ENCODE data around the gene POLG2. TPM values are rescaled to one million over a fixed set of nuclear protein-coding genes. Genes with fewer than 3 reads are reported as not detected.

POLG2 gene
- 15.4 and 22.9 TPM in 2 replicates for total RNA-seq (ENCODE audit: low replicate concordance)
- long read RNA-seq, transcript POLG2-201 (8 exons, 1,564 nt): major isoform, 17 of 22 reads
- long read RNA-seq, partial matches to known transcripts: 2 of 22 reads
- long read RNA-seq, other reads (novel, unspliced or antisense): 3 of 22 reads

DNA sequence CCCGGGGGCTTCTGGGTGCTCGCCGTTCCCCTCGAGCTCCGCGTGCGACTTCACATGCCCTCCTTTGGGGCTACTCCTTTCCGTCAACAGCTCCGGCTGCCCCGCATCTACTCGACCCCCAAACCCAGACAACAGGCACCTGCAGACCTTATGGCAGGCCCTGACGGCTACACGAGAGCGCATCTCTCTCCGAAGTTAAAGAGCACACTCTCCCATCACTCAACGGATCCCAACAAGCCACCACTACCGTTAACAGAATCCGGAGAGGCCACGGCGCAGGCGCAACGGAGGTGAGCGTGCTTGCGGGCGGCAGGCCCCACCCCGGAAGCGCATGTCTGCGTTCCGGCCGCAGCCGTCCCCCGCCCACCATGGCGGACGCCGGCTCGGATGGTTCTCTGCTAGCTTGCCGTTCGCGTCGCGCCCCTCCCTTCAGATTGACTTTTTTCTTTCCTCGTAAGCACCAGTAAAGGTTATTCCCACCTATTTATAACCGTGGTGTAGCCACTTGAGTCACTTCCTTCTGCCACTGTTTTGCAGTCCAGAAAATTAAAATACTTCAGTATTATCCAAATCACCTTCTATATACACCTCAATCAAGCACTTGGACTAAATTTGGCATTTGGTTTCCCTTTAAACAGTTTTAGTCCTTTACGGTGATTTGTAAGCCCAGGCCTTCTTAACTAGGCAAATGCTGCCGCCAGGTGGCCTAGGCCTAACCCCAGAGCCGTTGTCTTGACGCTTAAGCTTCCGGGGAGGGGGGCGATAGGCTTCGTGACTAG is at the start of gene POLG2:
POLG2 (minus strand) TSS at position 269 of the 779 bp plus-strand sequence; CDS start at position 183, 86 bp downstream.
- H3K4me1 Mint-ChIP-seq (ENCODE audit: unreplicated experiment): peaks cover 44% of the 10 kb centered on the region
- H3K4me3 Mint-ChIP-seq: peak within 1 kb of the TSS; percentile 100
- no peaks in the 10 kb centered on the region for H3K9me3 Mint-ChIP-seq
- H3K27ac Mint-ChIP-seq: peak within 1 kb of the TSS; percentile 100
- no peaks in the 10 kb centered on the region for H3K27me3 Mint-ChIP-seq
- peaks cover 38% of the 10 kb centered on the region for H3K36me3 Mint-ChIP-seq
- peak; percentile 93 for DNase-seq (ENCODE audit: extremely low spot score, unreplicated experiment)
- TF ChIP-seq, protein P1, sequence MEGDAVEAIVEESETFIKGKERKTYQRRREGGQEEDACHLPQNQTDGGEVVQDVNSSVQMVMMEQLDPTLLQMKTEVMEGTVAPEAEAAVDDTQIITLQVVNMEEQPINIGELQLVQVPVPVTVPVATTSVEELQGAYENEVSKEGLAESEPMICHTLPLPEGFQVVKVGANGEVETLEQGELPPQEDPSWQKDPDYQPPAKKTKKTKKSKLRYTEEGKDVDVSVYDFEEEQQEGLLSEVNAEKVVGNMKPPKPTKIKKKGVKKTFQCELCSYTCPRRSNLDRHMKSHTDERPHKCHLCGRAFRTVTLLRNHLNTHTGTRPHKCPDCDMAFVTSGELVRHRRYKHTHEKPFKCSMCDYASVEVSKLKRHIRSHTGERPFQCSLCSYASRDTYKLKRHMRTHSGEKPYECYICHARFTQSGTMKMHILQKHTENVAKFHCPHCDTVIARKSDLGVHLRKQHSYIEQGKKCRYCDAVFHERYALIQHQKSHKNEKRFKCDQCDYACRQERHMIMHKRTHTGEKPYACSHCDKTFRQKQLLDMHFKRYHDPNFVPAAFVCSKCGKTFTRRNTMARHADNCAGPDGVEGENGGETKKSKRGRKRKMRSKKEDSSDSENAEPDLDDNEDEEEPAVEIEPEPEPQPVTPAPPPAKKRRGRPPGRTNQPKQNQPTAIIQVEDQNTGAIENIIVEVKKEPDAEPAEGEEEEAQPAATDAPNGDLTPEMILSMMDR (conservative IDR thresholded peaks at IDR 0.05): peak; percentile 77

DNA sequence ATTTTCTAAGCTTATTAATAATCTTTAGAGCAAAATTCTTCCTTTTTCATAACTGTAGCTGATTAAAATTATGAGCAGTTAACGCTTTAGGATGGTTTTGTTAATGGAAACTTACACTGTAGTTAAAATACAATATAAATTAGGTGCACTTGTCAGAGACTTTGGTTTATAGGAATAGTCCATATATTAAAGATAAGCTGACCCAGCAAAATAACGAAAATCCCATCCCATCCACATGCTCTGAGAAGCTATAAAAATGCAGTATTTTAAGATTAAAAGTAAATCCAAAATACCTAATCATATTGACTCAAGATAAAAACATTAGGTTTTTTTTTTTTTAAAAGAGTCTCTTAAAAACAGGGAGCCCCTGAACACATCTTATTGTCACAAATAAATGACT is 47.9 kb upstream of the POLG2 start:
- peaks cover 12% of the 10 kb centered on the region for H3K36me3 Mint-ChIP-seq
- H3K4me3 Mint-ChIP-seq: no peak overlapping the region
- no peaks in the 10 kb centered on the region for H3K27me3 Mint-ChIP-seq
- H3K9me3 Mint-ChIP-seq: no peaks in the 10 kb centered on the region
- no peak overlapping the region for H3K27ac Mint-ChIP-seq
- TF ChIP-seq, protein P1 (conservative IDR thresholded peaks at IDR 0.05): no peak
- no peak for DNase-seq (ENCODE audit: extremely low spot score, unreplicated experiment)
- no peaks in the 10 kb centered on the region for H3K4me1 Mint-ChIP-seq (ENCODE audit: unreplicated experiment)

DNA sequence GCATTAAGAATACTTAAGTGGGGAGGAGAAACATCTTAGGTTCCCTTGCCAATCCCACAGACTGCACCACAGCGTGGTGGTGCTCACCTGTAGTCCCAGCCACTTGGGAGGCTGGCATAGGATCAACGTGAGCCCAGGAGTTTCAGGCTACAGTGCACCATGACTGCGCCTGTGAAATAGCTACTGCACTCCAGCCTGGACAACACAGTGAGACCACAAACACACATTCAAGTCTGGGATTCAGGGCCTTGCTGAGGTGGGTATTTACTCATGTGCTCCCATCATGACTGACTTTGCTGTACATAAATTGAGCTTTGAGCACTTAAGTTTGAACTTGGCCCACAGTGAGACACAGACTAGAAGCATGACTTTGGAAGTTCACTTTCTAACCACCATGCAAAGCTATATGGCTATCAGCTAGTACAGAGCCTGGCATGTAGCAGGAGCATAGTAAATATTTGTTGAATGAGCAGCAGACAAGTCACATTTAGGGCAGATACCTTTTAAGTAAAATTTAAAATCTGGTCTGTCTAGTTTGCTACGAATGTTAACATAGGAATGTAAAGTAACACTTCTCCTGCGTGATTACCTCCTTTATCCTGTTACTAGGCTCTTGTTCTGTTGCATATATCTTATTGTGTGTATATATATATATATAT is 43.4 kb upstream of the POLG2 start:
- TF ChIP-seq, protein P1 (conservative IDR thresholded peaks at IDR 0.05): no peak
- H3K9me3 Mint-ChIP-seq: no peaks in the 10 kb centered on the region
- H3K36me3 Mint-ChIP-seq: peaks cover 25% of the 10 kb centered on the region
- no peak for DNase-seq (ENCODE audit: extremely low spot score, unreplicated experiment)
- no peak overlapping the region for H3K27ac Mint-ChIP-seq
- no peak overlapping the region for H3K4me3 Mint-ChIP-seq
- H3K27me3 Mint-ChIP-seq: no peaks in the 10 kb centered on the region
- H3K4me1 Mint-ChIP-seq (ENCODE audit: unreplicated experiment): no peaks in the 10 kb centered on the region

DNA sequence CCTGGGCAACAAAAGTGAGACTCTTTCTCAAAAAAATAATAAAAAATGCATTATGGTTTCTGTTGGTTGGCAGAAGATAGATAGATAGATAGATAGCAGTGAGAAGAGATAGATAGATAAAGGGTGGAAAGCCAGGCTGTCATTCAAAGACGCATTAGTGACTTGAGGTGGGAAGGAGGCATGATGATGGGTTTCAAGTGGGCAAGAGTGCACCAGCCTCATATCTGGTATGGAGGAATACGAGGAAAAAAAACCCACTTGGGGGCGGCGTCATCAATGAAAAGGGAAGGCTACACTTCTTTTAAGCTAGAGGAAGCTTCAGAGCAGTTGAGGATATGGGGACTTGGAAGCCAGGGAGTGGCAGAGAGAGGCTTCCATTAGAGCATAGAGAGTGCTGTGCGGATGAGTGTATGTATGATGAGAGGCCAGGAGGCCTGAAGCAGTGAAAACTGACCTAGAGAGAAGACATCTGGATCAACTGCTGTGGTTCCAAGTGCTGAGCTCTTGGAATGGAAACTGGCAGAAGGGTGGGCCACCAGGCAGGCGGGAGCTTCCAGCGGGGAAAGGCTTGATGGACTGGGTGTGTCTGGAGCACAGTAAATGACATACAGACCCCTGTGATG is 41.8 kb upstream of the POLG2 start:
- Mint-ChIP-seq H3K4me1 (ENCODE audit: unreplicated experiment) (no peaks in the 10 kb centered on the region), H3K27me3 (no peaks in the 10 kb centered on the region), H3K36me3 (peaks cover 20% of the 10 kb centered on the region), H3K4me3 (no peak overlapping the region), H3K9me3 (no peaks in the 10 kb centered on the region), H3K27ac (peak overlapping the region; percentile 7)
- no peak for DNase-seq (ENCODE audit: extremely low spot score, unreplicated experiment)
- TF ChIP-seq, protein P1 (conservative IDR thresholded peaks at IDR 0.05): no peak

DNA sequence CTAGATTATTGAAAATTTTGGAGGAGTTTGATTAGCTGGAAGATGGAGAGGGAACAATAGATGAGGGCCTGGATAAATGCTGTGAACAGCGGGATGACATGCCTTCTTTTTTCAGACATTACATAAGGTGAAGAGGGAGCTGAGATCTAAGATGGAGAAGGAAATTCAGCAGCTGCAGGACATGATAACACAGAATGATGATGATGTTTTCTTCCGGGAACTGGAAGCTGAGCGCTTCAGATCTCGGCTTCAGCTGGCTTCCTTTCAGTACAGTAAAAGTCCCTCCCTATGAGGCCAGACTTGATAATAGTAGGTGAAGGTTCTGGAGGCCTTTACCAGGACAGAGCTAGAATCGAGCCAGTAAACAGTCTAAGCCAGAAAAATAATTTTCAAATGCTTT is 40.6 kb upstream of the POLG2 start:
- TF ChIP-seq, protein P1 (conservative IDR thresholded peaks at IDR 0.05): no peak
- H3K4me3 Mint-ChIP-seq: no peak overlapping the region
- H3K27ac Mint-ChIP-seq: no peak overlapping the region

More for the DNA sequence above, 40.6 kb upstream of the POLG2 start:
- H3K4me1 Mint-ChIP-seq (ENCODE audit: unreplicated experiment): no peaks in the 10 kb centered on the region
- DNase-seq (ENCODE audit: extremely low spot score, unreplicated experiment): no peak
- no peaks in the 10 kb centered on the region for H3K9me3 Mint-ChIP-seq
- H3K27me3 Mint-ChIP-seq: no peaks in the 10 kb centered on the region
- peaks cover 24% of the 10 kb centered on the region for H3K36me3 Mint-ChIP-seq
